RKO (cell line): Measurements from ENCODE around the gene ABTB2.

Source experiments
- DNase-seq: peaks from one replicate; pipeline ENCODE4 v3.0.0-alpha.2; 2016; ENCODE audit warnings: low spot score

The ABTB2 gene

GRCh38 chr11:34341931-34342533 lies 15.8 kb downstream of the ABTB2 start:
- DNase-seq, result no peak

GRCh38 chr11:34341096-34341495 lies 16.7 kb downstream of the ABTB2 start:
- DNase-seq, result no peak

- no peak for DNase-seq
These were observed 17.2 kb downstream of the ABTB2 start for GRCh38 chr11:34340653-34341052.

GRCh38 chr11:34339149-34340064 lies 18.4 kb downstream of the ABTB2 start:
- DNase-seq, result no peak

- DNase-seq, result no peak
These were observed 20.8 kb downstream of the ABTB2 start for GRCh38 chr11:34337016-34337415.

GRCh38 chr11:34335801-34336200 lies 22.0 kb downstream of the ABTB2 start:
- no peak for DNase-seq

- no peak for DNase-seq
These were observed 22.5 kb downstream of the ABTB2 start for GRCh38 chr11:34335331-34335730.

- DNase-seq, result no peak
These were observed 24.0 kb downstream of the ABTB2 start for GRCh38 chr11:34333787-34334186.

GRCh38 chr11:34332524-34332923 lies 25.3 kb downstream of the ABTB2 start:
- no peak for DNase-seq

GRCh38 chr11:34331736-34332135 lies 26.1 kb downstream of the ABTB2 start:
- no peak for DNase-seq

GRCh38 chr11:34331329-34331728 lies 26.5 kb downstream of the ABTB2 start:
- DNase-seq, result no peak

- no peak for DNase-seq
These were observed 27.2 kb downstream of the ABTB2 start for GRCh38 chr11:34330653-34331052.

GRCh38 chr11:34329876-34330275 lies 27.9 kb downstream of the ABTB2 start:
- no peak for DNase-seq

- no peak for DNase-seq
These were observed 29.2 kb downstream of the ABTB2 start for GRCh38 chr11:34328632-34328910.

- no peak for DNase-seq
These were observed 29.8 kb downstream of the ABTB2 start for GRCh38 chr11:34327804-34328631.

GRCh38 chr11:34324466-34324865 lies 33.3 kb downstream of the ABTB2 start:
- no peak for DNase-seq

- no peak for DNase-seq
These were observed 34.2 kb downstream of the ABTB2 start for GRCh38 chr11:34323601-34324000.

- no peak for DNase-seq
These were observed 39.4 kb downstream of the ABTB2 start for GRCh38 chr11:34318111-34319037.

- DNase-seq, result no peak
These were observed 40.1 kb downstream of the ABTB2 start for GRCh38 chr11:34317666-34318065.

- DNase-seq, result no peak
These were observed 40.8 kb downstream of the ABTB2 start for GRCh38 chr11:34317036-34317360.

- no peak for DNase-seq
These were observed 41.3 kb downstream of the ABTB2 start for GRCh38 chr11:34316347-34317035.
